GM12891 (cell line): ENCODE data around the gene PXDC1.

Experiments used
- PAX5 ChIP-seq: IDR thresholded peaks from 2 replicates; pipeline ENCODE4 v1.6.1; 2011; ENCODE audit warnings: low read length, moderate library complexity, mild to moderate bottlenecking; ENCODE audit not compliant: insufficient read depth, severe bottlenecking
- POLR2A ChIP-seq: IDR thresholded peaks from 2 replicates; pipeline ENCODE4 v1.6.1; 2011; ENCODE audit warnings: low read depth, low read length, control low read depth
- POLR2AphosphoS5 ChIP-seq: IDR thresholded peaks from 2 replicates; pipeline ENCODE4 v1.6.1; 2011; ENCODE audit warnings: low read depth, low read length, control low read depth

- TF ChIP-seq POLR2A = no peak
- no peak for TF ChIP-seq POLR2AphosphoS5
- TF ChIP-seq PAX5 = no peak
These were observed 31.8 kb downstream of the PXDC1 start for GRCh38 chr6:3719462-3720308.
